ENCODE results near the gene GLI3.

DNA sequence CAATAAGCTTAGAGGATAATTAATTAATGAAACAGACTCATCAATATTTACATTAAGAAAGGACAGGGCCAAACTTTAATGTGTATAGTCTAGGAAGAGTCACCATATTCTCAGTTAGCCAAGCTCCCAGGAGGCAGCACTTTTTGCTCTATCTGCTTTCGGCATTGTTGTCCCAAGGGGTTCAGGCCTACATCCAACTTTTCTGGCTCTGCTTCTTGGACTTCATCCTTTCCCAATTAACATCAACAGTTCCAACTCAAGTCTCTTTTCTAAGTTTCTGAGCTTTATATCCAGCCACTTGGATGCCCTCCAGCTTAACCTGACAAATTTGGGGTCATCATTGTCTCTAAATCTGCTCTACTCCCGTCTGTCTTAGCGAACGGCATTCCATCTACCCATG is 42.8 kb downstream of the GLI3 start:
- TF ChIP-seq CTCF (IDR thresholded peaks at IDR 0.05; ENCODE audit: insufficient read depth, low read depth, low read length): no peak
- no peak for TF ChIP-seq EZH2 (IDR thresholded peaks at IDR 0.05; ENCODE audit: insufficient read depth, low read length)
